ENCODE data around the gene PMPCA. TPM values are rescaled to one million over a fixed set of nuclear protein-coding genes. Genes with fewer than 3 reads are reported as not detected.

Gene PMPCA
- total RNA-seq, 4 donors from 2014 or later: 22.8 to 43.9 (median 35.0) TPM

DNA sequence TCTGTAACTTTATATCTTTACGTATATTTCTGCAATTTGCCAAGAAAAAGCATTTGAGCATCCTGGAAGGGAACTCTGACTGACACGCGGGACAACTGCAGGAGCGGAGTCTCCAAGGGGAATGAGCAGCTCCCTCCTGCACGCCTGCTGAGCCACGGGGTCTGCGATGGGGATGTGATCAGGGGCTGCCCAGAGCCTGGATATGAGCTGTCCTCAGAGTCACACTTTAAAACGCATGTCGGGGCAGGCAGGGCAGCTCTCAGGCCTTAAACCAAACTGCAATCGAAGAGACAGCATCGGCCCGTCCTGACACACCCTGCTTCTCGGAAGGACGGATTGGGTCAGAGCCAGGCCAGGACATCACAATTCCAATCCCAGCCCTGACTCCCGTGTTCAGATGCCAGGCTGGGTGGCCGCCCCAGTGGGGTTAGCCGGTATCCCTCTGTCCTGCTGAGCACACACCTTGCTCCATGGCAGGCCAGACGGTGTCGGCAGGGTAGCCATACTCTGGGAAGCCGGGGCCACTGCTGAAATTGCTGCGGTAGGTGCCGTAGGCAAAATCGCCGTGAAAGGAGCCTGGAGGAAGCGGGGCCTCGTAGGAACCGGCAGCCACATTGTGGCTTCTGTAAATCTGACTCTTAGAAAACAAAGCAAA, 55.2 kb downstream of the PMPCA start:
- H3K4me3 ChIP-seq: no peak overlapping the region
- no peaks in the 10 kb centered on the region for H3K27me3 ChIP-seq
- no peak overlapping the region for H3K27ac ChIP-seq (replicated peaks in 1 of 4)
- no peak for DNase-seq (ENCODE audit: extremely low spot score)
- peaks cover 94 to 100% (median 100%) of the 10 kb centered on the region in 4 donors for H3K36me3 ChIP-seq
- H3K9me3 ChIP-seq: no peaks in the 10 kb centered on the region
- WGBS: 92% methylated on average over 18 of the region's 27 CpGs
- peaks cover 0 to 6% (median 0%) of the 10 kb centered on the region in 4 donors for H3K4me1 ChIP-seq
- TF ChIP-seq, protein P1, sequence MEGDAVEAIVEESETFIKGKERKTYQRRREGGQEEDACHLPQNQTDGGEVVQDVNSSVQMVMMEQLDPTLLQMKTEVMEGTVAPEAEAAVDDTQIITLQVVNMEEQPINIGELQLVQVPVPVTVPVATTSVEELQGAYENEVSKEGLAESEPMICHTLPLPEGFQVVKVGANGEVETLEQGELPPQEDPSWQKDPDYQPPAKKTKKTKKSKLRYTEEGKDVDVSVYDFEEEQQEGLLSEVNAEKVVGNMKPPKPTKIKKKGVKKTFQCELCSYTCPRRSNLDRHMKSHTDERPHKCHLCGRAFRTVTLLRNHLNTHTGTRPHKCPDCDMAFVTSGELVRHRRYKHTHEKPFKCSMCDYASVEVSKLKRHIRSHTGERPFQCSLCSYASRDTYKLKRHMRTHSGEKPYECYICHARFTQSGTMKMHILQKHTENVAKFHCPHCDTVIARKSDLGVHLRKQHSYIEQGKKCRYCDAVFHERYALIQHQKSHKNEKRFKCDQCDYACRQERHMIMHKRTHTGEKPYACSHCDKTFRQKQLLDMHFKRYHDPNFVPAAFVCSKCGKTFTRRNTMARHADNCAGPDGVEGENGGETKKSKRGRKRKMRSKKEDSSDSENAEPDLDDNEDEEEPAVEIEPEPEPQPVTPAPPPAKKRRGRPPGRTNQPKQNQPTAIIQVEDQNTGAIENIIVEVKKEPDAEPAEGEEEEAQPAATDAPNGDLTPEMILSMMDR (IDR thresholded peaks at IDR 0.05): no peak
- TF ChIP-seq EP300 (IDR thresholded peaks at IDR 0.05) (no peak), POLR2AphosphoS5 (IDR thresholded peaks at IDR 0.05) (no peak), POLR2A (IDR thresholded peaks at IDR 0.05; ENCODE audit: low read depth) (no peak)
- intact Hi-C loops (cut with DNase I): no loop called here

DNA sequence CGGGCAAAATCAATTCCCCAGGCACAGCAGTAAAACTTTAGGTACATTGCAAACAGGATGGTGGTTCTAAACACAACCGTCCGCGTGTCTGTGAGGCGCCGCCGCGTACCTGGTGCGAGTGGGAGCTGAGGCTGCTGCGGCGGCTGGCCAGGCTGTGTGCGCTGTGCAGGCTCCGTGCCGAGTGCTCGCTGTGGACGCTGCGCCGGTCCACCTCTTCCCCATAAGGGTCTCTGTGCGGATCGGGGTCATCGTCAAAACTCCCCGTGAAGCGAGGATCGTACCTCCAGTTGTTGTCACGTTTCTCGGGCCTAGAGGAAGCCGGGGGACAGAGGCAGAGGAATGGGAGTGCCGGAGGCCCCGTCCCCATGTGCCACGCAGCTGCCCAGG, 55.7 kb downstream of the PMPCA start:
- DNase-seq (ENCODE audit: extremely low spot score): no peak
- Histone ChIP-seq H3K36me3 (peaks cover 94 to 100% (median 100%) of the 10 kb centered on the region in 4 donors), H3K4me1 (peaks cover 0 to 6% (median 0%) of the 10 kb centered on the region in 4 donors), H3K27me3 (no peaks in the 10 kb centered on the region), H3K9me3 (no peaks in the 10 kb centered on the region), H3K4me3 (no peak overlapping the region), H3K27ac (replicated peaks in 1 of 4) (no peak overlapping the region)
- WGBS: 94% methylated on average over 22 of the region's 30 CpGs
- TF ChIP-seq, protein P1 (IDR thresholded peaks at IDR 0.05): no peak
- TF ChIP-seq POLR2AphosphoS5 (IDR thresholded peaks at IDR 0.05) (no peak), EP300 (IDR thresholded peaks at IDR 0.05) (no peak), POLR2A (IDR thresholded peaks at IDR 0.05; ENCODE audit: low read depth) (no peak)
- intact Hi-C loops (cut with DNase I): no loop called here

DNA sequence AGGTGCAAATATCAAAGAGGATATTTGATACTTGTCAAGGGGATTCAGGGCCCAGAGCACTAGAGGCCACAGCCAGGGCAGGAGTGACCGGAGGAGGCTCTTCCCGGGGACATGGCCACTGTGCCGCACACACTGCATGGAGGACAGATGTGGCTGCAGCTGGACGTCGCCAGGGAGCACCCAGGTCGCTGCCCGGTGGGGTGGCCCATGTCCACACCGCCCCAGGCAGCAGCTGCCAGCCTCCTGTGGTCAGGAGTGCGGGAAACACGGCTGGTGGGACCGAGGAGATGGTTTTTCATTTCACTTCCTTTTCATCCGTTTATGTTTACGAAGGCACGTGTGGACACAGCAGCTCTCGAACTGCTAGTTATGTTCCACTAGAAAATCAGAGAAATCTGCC, 57.3 kb downstream of the PMPCA start:
- no peak overlapping the region for H3K27ac ChIP-seq (replicated peaks in 1 of 4)
- no peaks in the 10 kb centered on the region for H3K27me3 ChIP-seq
- intact Hi-C loops (cut with DNase I): no loop called here
- H3K9me3 ChIP-seq: no peaks in the 10 kb centered on the region
- H3K4me1 ChIP-seq: peaks cover 0 to 6% (median 0%) of the 10 kb centered on the region in 4 donors
- DNase-seq (ENCODE audit: extremely low spot score): no peak
- no peak overlapping the region for H3K4me3 ChIP-seq
- no peak for TF ChIP-seq EP300 (IDR thresholded peaks at IDR 0.05)
- TF ChIP-seq, protein P1 (IDR thresholded peaks at IDR 0.05): no peak
- TF ChIP-seq POLR2A (IDR thresholded peaks at IDR 0.05; ENCODE audit: low read depth): no peak
- TF ChIP-seq POLR2AphosphoS5 (IDR thresholded peaks at IDR 0.05): no peak
- WGBS: 89% methylated on average over 15 of the region's 15 CpGs
- H3K36me3 ChIP-seq: peaks cover 94 to 100% (median 100%) of the 10 kb centered on the region in 4 donors

DNA sequence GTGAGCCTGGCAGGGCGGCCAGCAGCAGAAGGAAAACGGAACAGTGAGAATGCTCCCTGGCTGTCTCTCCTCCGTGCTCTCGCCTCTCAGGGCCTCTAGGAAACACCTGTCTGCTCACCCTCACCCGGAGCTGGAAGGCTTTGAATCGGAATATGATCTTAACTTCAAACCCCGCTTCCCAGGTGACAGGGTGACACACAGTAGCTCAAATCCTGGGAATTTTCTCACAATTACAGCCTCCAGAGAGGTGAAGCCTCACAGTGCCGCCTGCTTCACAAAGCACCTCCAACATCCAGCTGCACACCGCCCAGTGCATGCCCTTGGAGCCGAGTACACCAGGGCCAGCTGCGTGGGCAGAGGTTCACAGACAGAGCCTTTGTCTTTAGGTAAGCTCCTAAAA, 59.9 kb downstream of the PMPCA start:
- H3K27ac ChIP-seq (replicated peaks in 1 of 4): no peak overlapping the region
- TF ChIP-seq, protein P1 (IDR thresholded peaks at IDR 0.05): no peak
- DNase-seq (ENCODE audit: extremely low spot score): no peak
- H3K4me1 ChIP-seq: peaks cover 0 to 6% (median 0%) of the 10 kb centered on the region in 4 donors
- WGBS: 93% methylated on average over 11 of the region's 11 CpGs
- H3K36me3 ChIP-seq: peaks cover 83 to 100% (median 100%) of the 10 kb centered on the region in 4 donors
- no peaks in the 10 kb centered on the region for H3K9me3 ChIP-seq
- intact Hi-C loops (cut with DNase I): no loop called here
- H3K27me3 ChIP-seq: no peaks in the 10 kb centered on the region
- H3K4me3 ChIP-seq: no peak overlapping the region

All from esophagus muscularis mucosa (tissue), 4 donors.